GM19099 (cell line): ENCODE data around the gene RNF115.

Experiments
- POLR2A ChIP-seq: IDR thresholded peaks from 3 replicates; pipeline ENCODE4 v1.6.1; 2011; ENCODE audit warnings: low read depth; ENCODE audit not compliant: insufficient read length; ENCODE audit errors: extremely low read depth

The RNF115 gene

DNA sequence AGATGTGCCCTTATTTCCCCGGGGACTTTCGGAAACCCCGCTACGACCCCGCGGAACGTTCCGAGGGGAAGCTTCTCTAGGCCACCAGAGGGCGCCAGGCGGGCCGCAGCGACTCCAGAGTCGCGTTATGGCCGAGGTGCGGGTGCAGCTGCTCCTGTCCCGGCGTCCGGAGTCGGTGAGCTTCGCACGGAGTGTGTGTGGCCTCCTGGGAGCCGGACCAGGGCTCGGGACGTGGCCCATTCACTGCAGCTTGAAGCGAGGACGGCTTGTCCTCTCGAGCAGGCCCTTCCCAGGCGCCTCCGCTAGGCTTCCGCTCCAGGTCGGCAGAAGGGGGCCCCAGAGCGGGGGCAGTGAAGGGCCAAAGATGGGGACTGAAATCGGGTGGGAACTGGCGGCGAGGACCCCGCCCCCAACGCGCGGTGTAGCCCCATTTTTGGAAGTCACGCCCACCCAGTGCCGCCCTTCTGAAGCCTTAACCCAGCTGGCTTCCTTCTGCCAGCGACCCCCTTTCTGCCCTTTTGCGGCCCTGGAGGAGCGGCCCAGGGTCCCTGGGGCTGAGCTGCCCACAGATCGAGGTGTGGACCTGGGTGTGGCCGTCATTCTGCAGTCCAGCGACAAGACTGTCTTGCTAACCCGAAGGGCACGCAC lies 21.7 kb upstream of the RNF115 start, which contains the start of gene NUDT17:
NUDT17 (plus strand) TSS at position 117 of the 648 bp plus-strand sequence; CDS start at position 128, 11 bp downstream.
- TF ChIP-seq POLR2A = peak; percentile 62

DNA sequence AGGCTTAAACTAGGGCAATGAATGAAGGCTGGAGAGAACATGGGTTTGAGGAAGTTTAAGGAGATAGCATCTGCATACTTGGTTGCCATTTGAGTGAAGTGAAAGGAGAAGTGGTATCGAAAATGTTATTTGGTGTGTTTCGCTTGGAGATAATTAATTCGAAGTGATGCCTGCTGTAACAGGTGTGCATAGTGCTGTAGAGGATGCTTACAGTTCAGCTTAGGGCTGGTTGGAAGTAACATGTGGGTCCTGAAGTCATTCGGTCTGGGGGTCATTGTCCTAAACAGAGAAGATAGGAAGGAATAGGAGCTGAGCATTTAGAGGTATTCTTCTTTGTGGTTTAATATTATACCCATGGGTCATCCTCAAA lies 21.2 kb upstream of the RNF115 start:
- TF ChIP-seq POLR2A = no peak

DNA sequence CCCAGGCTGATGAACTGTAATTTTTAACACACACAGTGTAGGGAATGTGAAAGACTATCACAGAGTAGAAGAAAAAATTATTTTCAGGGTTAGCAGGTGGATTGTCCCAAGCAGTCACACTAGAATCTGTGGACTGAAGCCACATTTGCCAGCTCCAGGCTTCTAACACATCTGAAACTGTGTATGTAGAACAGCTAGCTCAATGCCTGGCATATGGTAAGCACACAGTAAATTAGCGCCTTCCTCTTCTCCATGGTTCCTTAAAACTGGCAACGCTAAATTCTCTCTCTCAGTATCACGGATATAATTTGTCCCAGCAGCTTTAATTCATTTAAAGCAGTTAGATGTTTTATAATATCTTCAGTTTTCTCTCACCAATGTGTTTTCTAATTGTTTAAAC lies 19.1 kb upstream of the RNF115 start:
- TF ChIP-seq POLR2A = no peak

DNA sequence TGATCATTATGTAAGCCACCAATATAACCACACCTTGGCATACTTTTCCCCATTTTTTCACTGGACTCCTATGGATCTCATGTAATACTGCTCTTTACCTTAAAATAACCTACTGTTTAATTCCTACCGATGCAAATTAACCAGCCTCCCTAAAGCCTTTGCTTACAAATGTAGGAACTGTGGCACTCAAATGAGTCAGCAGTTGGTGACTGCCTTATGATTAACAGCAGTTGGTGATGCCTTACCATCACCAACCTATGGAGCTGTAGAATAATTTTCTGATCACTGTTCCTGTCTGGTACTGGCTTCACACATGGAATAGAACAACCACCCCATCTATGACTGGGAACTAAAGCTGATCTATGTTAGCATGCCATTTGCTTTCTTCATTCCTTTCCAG lies 13.8 kb upstream of the RNF115 start:
- no peak for TF ChIP-seq POLR2A

DNA sequence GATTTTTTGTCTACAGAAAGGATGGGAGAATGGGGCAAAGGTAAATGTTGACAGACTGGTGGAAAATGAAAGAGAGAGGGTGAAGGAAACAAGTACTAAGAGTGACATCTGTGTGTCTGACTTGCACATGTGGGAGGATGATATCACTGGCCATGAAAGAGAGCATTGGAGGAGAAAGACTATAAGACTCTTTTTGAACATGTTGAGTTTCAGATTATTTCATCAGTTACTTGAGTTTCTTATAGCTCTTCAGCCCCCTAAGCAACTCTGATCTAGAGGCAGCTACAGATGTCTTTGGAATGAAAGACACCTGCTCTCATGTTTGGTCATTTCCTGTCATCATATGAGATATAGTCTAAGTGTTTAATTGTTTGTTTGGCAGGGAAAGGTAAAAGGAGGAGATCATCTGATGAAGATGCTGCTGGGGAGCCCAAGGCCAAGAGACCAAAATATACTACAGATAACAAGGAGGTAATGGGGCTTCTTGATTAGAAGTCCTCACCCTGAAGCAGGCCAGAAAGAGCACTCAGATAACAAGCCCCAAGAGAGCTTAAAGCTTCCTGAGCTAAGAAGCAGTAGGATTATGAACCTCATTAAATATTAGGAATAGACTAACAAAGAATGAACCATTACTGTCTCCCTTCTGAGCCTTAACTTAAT lies 4.6 kb upstream of the RNF115 start:
- no peak for TF ChIP-seq POLR2A

DNA sequence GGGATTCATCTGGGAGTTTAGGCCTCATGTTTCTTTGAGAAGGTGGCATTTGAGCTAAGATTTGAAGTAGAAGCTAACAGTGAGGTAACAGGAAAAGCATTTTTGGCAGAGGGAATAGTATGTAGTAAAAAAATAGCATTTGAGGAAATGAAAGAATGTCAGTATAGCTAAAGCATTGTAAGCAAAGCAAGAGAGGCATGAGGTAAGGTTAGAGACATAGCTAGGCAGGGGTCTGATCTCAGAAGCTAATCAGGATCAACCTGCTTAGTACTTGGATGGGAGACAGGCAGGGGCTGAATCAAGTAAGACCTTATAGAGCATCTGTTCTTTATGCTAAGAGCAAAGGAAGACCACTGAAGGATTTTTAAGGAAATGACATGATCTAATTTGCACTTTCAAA lies 4.1 kb upstream of the RNF115 start:
- TF ChIP-seq POLR2A = no peak

DNA sequence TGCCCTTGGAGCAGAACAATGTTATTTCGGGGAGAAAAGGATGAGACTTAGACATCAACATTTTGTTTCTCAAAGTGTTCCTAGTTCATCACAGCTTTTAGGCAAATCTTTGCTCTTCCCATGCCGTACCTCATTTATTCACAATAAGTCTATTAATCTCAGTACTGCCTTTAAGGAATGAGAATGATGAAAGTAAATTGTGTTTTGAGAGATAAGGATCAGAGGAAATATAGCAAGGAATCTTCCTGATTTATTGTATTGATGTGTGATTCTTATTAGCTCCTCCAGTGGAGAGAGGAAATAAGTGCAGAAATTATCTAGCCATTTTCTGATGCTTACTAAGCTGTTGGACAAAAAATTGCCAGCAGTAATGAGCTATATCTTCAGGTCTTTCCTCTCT lies 2.1 kb upstream of the RNF115 start:
- TF ChIP-seq POLR2A = no peak

DNA sequence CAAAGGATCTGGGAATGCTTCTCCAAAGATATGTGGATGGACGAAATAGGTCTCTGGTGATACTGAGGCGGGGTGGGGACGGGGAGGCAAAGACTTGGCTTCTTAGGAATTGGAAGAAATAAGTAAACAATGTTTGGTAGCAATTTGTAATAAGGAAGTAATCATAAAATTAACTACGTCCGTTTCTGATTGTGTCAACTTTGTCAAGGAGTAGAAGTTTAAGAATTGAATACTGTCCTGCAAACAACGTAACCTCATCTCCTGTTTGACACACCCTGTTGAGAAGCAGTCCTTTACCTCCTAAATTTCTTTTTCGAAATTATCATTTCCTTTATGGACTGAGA lies 576 bp upstream of the RNF115 start:
- TF ChIP-seq POLR2A = no peak

DNA sequence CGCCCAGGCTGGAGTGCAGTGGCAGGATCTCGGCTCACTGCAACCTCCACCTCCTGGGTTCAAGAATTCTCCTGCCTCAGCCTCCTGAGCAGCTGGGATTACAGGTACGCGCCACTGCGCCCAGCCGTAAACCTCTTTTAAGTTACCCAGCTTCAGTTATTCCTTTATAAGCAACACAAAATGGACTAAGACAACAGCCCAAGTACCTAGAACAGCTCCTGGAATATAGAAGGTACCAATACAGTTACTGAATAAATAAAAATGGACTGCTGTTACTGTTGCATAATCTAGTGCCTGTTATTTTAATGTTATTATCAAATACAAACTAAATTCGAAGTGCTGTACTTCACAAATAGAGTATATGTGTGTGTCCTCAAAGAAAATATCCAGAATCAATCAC lies 17.1 kb downstream of the RNF115 start:
- no peak for TF ChIP-seq POLR2A

DNA sequence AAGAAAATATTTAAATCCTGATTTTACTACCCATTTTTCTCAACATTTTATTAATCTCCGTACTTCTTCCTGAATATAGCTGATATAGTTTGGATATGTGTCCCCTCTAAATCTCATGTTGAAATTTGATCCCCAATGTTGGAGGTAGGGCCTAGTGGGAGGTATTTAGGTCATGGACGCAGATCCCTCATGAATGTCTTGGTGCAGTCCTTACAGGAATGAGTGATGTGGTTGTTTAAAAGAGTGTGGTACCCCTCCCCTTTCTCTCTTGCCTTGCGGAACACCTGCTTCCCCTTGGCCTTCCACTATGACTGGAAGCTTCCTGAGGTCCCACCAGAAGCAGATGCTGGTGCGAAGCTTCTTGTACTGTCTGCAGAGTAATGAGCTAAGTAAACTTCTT lies 17.5 kb downstream of the RNF115 start:
- TF ChIP-seq POLR2A = no peak

DNA sequence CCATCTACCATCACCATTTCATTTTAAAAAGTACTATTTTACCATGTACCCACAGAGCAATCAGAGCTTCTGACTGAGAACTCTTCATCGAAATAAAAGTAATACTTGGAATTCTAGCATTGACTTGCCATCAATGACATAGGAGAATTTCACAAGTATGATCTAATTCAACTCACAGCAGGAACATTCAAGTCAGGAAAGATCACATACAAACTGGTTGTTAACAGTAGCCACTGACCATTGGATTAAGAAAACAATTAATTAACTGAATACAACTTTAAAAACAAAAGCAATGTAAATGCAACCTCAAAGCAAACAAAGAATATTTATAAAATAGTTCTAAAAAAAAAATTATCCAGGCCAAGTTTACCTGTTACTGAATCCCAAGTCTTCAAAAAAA lies 18.8 kb downstream of the RNF115 start:
- TF ChIP-seq POLR2A = no peak

DNA sequence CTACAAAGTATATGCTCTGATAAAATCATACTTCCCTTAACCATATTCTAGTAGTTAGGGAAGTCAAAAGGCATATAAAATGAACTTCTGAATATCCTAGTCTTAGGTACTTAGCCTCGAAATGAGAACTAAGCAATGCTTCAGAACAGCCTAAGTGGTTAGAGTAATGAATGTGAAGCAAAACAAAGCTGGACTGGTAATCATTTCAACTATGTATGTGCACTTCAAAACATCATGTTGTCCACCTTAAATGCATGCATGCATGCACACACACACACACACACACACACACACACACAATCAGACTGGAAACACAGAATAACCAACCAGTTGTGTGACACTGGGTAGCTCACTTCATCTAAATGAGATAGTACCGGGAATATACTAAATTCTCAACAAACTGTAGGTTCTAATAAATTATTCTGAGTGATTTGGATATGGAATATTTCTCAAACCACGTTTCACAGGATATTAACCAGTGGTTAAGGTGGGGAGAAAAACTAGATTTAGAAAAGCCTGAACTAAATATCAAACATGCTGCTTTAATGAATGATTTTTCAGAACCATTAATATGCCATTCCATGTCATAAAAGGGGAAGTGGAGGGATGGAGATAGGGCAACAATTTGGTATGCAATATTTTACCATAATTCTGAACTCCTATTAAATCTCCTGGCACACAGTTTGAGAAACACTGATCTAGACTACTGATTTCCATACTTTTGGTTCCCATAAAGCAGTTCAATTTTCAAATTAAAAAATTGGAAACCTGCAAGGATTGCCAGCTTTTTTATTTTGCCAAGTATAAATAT lies 19.5 kb downstream of the RNF115 start:
- no peak for TF ChIP-seq POLR2A

DNA sequence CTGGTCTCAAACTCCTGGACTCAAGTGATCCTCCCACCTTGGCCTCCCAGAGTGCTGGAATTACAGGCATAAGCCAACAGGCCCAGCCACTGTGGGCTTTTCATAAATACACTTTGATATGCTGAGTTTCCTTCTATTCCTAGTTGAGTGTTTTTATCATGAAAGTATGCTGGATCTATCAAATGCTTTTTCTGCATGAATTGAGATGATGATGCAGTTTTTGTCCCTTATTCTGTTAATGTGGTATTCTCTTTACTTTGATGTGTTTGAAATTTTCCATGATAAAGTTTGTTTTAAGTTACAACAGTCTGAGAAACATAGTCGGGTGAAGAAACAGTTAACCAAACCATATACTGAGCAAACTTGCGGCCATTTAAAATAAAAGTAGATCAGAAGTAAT lies 24.1 kb downstream of the RNF115 start:
- no peak for TF ChIP-seq POLR2A

DNA sequence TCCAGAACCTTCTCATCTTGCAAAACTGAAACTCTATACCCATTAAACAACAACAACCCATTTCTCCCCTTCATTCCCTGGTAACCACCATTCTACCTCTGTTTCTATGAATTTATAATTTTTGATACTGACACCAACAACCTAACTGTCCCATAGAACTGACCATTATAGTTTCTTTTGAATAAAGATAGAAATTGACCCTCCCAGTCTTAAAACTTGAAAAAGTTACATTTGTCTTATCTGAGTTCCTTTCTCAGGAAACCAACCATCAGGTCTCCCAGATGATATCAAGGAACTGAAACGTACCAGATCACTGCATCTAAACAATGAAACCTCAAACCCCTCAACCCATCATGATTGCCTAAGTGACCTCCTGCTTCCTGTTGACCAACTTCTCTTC lies 27.1 kb downstream of the RNF115 start:
- TF ChIP-seq POLR2A = no peak

DNA sequence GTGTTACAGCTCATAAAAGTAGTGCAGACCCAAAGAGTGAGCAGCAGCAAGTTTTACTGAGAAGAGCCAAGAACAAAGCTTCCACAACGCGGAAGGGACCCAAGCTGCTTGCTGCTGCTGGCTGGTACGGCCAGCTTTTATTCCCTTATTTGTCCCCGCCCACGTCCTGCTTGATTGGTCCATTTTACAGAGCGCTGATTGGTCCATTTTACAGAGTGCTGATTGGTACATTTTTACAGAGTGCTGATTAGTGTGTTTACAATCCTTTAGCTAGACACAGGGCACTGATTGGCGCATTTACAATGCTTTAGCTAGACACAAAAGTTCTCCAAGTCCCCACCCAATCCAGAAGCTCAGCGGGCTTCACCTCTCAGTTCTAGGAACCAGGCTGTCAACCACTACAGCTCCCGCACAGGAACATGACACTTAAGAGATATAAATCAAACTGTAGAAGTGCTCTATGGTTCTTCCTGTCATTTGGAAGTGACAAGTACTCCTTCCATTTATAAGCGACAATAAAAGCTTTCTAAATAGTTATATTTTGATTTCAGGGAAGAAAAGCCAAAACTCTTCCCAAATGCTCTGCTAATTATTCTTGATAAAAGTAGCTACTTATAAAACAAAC lies 28.5 kb downstream of the RNF115 start:
- TF ChIP-seq POLR2A = no peak

DNA sequence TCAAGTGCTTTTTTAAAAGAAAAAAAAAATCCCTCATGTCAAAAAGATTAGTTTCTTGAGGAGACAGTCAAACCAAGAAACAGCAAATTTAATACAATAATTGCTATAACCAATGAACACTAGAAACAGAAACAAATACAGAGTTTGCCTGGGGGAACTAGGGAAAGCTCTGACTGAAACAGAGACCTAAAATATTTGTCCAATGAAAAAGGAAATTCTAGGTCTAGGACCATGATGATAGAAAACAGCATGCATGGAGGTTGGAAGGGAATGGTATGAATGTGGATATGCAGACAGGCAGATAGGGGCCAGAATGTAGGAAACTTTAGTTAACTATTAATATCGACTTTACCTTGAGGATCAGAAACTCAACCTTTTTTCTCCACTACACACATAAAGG lies 31.4 kb downstream of the RNF115 start:
- no peak for TF ChIP-seq POLR2A
